Activated CD4-positive, alpha-beta T cell treated with anti-CD3 and anti-CD28 coated beads for 24 hours (primary cell): Measurements from ENCODE around the gene GRM7.

ENCODE experiments used
- DNase-seq, 2 donors: peaks; one replicate each; pipeline ENCODE4 v3.0.0-alpha.2; 2020; ENCODE audit warnings: low read depth in 2 of 2

GRM7 gene

DNA sequence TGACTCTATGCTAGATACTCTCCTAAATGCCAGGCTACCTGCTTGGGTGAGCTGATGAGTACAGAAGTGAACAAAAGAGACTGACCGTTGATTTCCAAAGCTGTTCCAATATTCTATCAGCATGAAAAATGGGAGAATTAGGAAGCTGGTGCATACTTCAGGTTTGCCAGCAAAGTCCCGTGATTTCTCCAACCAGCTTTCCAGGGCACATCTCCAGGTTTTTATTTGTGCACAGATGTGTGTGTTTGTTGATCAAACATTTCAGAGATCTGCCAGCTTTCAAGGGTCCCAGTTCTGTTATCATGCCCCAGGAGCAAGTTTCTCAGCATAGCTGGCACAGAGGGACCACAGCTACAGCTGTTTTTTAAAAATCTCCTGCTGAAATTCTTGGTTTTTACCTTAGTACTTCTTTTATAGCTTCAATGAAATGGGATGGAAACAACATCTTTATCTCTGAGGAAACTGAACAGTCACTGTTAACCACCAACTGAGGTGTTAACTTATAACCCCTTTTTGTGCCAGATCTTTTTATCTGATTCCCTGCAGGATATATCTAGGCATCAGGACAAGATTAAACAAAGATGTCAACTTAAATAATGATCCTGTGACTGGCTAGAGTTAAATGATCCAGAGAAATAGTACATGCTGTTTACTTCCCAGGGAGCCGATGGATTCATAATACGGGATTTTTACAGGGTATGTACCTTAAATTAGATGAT lies 380.8 kb downstream of the GRM7 start:
- no peak for DNase-seq

DNA sequence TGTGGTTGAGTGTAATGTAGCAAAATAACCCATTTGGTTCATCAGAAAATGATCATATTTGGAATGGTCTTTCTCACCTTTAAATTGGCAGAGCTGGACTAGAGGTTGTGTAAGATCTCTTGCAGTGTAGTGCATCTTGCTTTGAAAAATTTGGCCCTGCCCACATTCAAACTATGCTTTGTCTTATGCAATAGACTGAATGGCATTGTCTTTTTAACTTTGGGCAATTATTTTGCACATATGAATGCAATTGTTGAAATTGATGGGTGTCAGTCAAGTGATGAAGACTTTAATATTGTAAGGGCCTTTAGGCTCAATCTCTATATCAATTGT lies 381.4 kb downstream of the GRM7 start:
- DNase-seq, result no peak

DNA sequence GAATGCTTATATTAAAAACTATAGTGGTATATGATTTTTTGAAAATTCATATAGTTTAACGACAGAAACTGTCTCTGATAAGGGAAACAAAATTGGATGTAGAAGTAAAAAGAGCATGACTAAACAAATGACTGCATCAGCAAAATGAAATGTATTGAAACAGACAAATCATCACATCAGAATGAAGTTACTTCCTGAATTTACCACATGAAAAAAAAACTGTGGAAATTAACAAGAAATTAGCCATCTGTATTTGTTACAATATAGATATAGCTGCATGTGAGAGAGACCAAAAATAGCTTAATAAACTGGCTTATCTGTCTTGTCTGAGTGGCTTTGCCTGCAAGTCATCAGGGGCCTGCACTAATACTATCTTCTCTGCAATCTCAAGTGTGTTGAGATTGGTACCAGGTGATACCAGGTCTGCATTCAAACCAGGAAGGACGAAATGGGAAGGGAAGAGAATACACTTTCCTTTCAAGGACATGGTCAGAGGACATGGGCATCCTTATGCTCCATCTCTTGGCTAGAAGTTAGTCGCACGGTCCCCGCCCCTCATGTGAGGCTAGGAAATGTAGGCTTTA lies 388.7 kb downstream of the GRM7 start:
- no peak for DNase-seq

DNA sequence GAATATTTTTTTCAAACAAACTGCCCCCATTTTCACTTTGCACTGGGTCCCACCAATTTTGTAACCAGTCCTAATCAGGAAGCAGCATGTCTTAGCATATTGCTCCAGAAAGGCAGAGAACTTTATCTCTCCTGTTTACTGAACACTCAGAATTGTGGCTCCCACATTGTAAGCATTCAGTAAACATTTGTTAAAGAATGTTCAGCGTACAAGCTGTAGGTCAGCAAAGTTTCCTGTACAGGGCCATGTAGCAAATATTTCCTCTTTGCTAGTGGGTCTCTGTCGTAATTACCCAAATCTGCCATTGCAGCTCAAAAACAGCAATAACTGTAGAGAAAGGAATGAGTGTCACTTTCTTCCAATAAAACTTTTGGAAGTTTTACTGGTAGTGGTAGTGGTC lies 393.3 kb downstream of the GRM7 start:
- no peak for DNase-seq

DNA sequence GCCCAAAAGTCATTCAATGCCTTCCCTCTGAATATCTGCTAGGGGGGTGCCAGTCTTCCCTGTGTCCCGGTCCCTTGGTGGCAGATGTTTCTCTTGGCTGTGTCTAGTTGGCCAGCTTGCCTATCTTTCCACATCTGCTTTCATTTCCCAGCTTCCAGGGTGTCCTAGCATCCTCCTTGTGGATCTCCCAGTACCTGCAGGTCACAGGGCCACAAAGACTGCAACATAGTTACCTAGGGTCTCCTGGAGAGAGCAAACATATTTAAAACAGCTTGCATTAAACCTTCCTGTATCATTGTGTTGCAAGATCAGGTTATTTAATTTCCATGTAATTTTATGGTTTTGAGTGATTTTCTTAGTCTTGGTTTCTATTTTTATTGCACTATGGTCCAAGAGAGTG lies 400.1 kb downstream of the GRM7 start:
- DNase-seq, result no peak

DNA sequence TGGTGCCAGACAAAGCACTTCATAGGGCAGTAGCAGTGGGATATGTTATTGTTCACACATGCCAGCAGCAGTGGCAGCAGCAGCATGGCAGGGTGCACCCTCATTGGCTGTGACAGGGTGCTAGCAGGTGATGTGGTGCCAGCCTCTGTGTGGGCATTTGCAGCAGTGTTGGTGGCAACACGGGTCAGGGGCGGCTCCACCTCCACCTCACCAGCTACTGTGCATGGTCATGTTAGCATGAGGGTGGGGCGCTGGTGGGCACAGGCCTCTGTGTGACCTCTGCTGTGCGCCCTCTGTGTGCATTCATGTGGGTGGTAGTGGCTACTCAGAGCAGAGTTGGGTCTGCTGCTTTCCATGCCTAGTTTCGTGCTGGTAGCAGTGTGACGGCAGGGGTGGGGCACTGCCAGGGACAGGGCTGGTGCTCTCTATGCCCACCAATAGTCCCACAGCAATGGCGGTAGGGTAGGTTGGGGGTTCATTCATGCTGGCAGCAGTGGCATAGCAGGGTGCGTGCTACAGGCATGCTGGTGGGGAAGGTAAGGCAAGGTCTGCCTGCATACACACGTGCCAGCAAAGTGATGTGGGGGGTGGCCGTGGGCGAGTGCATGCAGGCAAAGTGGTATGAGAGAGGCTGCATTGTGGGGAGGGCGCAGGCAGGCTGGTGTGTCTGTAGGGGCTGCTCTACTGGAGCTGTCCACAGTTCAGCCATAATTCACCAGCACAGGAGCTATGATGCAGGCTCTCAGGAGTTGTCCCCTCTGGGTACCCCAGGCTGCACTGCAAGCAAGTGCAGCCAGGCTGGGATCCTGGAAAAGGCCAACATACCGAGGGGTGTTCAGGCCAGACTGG lies 402.7 kb downstream of the GRM7 start:
- no peak for DNase-seq

DNA sequence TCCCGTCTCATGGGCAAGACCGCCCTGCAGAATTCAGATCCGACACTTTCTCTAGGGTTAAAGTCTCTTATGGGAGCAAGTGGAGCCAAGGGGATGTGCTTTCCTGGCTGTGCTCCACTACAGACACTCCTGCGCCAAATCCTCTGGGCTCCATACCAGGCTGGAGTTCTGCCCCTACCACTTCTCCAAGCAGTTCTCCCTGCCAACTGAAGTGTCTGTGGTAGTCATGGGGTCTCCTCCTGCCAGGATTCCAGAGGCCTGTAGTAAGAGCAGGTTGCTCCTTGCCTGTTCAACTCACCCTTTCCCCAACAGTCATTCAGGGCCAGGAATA lies 403.2 kb downstream of the GRM7 start:
- DNase-seq, result no peak

DNA sequence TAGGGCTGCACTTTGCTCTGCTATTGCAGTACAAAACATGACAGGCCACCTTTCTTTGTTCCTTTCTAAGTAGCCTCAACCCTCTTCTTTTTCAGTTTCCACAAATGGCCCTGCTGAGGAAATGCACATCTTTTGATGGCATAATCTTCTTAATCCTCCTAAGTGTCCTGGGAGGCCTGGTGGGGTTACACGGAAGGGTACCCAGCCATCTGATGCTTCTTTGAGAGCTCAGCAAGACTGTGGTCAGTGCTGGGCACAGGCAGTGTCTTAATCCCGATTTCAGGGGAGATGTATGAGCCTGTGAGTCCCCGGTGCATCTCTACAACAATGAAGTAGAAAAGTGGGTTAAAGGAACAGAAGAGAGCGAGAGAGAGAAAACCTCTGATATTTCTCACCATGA lies 404.8 kb downstream of the GRM7 start:
- no peak for DNase-seq

DNA sequence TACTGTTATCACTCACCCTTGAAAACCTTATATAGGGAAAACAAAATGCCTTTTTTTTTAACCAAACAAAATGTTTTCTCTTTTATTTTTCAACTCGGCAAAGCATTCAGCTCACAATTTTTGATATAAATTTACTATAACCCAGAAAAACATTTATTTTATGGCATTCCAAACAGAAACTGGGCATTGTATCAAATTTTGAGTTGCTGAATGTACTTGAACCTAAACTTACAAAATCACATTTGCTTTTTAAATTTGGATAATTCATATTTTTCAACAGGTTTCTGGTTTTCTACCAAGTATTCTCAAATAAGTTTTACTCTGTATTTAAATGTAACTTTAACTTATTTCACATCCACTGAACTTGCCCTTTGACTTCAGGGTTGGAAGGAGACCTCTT lies 405.6 kb downstream of the GRM7 start:
- DNase-seq, result no peak

DNA sequence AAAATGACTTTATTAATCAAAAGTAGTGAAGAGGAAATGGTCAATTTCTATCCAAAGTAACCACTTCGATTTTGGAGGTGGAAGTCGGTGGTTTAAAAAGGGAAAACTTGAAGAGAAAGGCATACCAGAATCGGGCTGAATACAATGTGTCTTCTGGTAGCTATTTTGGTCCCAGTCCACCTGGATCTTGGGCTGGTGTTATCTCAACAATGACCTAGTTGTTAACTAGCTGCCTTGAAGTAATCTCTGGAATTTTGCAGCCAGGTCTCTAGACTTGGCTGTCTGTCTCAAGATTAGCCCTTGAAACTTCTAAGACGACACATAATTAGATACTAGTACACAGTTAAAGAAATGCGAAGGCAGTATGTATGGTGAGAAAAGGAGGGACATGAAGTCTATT lies 409.8 kb downstream of the GRM7 start:
- no peak for DNase-seq

DNA sequence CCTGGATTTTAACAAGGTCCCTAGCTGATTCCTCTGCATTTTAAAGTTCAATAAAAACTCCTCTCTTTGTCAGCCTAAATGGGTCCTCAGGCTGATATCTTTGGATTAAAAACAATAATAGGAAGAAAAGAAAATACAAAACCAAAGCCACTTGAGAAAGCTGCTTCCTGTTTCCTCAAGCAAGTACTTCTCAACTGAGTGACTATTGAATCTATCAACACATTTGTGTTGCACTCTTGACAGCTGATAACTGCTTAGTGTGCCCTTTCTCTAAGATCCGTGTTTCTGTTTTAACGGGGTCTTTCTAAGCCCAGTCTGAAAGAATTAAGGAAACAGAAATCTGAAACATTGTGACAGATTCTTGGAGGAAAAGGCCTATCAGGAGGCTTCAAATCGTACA lies 410.7 kb downstream of the GRM7 start:
- DNase-seq, result no peak

DNA sequence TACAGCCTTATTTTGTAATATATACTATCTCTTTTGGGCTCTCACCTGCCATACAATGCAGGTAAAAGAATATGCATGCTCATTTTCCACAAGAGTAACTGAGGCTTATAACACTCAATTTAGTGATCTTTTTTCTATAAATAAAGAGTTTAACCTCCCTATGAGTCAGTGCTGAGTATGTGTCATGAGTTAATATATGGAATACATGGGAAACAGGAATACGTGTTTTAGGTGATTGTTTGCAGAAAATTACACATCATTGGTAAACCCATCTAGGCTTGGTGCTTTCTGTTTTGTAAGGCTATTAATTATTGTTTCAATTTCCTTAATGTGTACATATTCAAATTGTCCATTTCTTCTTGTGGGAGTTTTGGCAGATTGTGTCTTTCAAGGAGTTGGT lies 411.3 kb downstream of the GRM7 start:
- no peak for DNase-seq

DNA sequence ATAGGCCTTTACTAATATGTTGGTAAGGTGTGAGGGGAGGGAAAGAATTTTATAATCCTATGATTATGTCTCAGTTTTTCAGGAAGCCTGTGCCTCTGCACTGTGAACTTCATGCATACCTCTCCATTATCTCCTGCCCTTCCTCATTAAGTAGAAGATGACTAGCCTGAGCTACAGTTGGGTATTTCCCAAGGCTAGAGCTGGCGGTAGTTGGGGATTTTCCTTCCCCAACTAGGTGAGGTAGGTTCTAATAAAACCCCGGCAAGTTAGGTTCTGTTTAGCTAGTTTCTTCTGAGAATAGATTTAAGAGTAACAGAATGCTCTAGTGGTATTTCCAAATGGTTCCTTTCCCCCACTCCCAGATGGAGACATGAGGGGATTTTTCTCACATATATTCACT lies 414.5 kb downstream of the GRM7 start:
- no peak for DNase-seq

DNA sequence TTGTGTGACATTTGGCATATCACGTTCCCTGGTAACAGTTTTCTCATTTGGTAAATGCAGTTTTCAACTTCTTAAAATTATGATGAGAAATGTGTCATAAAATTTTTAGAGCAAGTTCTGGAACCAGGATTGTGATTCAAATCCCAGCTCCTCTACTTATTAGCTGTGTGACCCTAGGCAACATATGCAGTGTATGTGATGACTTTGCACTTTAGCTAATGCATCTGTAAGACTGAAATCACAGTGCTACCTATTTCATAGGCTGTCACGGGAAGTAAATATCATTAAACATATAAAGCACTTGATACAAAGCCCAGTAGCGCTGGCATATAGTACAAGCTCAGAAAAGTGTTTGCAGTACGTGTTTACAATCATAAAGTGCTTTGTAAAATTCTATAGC lies 419.4 kb downstream of the GRM7 start:
- no peak for DNase-seq

DNA sequence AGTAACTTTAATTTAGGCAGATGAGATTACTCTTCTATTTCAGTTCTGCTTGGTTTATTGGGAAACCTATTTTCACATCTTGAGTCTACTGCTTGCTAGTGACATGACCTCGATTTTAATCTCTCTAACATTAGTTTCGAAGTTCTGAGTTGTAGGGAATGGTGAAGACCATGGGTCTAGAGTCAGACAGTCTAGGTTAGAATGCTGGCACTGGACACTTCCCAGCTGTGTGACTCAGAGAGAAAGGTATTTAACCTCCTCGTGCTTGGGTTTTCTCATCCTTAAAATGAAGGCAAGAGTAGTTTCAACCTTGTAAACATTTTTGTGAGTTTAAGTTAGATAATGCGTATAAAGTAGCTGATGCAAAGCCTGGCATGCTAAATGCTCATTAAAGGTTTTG lies 422.1 kb downstream of the GRM7 start:
- no peak for DNase-seq

DNA sequence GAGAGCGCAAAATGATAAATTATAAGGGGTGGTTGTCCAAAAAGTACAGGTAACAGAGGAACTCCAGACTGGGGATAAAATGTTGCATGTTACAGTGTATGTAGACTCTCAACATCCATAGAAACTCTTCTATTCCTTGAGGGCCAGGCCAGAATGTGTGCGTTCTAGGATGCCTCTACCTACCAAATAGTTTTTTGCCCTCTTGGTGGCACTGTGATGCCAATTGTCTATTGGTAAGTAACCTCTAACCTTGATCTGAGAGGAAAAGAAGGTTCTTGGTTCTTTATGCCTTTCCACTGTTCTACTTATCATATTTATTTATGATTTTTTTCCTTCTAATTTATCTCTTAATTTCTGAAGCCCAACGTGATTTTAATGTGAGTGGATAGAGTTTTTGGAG lies 424.6 kb downstream of the GRM7 start:
- no peak for DNase-seq

DNA sequence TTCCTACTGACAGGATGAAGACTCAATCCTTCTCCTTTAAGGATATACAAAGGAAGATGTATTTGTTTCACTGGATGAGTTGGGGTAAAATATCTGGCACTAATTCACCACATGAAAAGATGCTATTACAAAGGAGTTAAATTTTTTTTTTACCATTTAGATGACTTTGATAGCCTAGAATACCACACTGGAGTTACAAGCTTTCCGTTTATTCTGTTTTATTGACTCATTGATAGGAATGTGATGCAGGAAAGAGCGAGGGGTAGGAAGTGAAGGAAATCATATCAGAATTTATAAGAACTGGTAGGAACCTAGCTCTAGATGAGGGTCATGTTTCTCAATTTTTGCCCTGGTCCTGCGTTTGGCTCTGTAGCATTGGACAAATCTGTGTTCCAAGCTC lies 427.2 kb downstream of the GRM7 start:
- no peak for DNase-seq

DNA sequence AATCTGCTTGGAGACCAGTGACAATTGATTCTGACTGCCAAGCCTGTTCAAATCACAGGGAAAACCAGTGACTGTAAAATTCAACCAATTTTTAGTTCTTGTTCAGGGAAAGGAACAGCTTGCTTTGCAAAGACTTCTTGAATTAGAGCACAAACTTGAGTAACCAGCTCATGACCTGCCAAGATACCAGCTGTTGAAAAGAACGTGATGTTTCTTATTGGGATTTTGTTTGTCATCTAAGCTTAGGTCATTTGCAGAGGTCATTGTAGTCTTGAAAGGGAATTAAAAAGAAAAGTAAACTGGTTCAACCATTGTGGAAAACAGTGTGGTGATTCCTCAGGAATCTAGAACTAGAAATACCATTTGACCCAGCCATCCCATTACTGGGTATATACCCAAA lies 428.2 kb downstream of the GRM7 start:
- DNase-seq, result no peak

DNA sequence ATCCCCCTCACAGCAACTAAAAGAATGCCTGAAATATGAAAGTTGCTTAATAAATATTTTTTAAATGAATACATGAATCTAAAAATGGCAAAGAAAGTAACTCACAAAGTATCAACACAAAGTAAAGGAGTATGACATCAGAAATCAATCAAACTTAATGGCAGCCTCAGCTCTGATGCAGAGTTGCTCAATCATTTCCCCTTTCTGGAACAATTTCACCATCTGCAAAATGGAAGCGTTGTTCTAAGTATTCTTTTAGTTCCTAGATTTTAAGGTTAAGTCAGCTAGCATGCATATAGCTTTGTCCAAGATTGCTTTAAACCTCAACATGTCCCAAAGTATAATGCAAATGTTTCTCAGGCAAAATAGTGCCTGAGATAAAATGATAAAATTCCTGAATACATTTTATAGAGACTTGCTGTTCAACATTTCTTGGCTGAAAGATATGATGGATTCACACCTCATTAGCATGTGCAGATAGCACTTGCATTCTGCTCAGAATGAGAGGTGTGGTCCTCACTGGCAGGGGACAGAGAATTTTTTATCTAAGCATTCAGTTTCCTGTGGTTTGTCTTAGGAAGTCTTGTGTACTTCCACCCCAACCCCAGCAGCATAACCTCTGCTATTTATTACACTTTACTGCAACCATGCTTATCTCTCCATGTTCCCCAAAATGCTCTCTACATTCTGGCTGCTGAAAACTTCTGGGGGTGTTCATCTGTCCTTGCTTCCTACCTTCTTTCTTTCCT lies 429.3 kb downstream of the GRM7 start:
- DNase-seq, result no peak

DNA sequence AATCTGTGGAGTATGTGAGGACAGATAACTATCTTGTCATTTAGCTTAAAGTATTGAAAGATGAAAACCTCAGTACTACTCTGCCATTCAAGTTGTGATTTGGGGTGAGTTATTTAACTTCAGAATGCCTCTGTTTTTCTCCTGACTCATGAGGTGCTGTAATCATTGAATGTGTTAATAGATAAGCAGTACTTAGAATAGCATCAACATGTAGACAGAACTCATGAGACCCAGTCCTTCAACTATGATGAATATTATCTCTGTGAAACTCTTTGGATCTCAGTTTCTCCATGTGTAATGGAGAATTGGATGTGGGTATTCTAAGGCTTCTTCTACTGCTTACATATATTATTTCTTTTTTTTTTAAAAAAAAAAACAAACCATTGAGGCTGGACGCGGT lies 431.4 kb downstream of the GRM7 start:
- DNase-seq, result no peak

DNA sequence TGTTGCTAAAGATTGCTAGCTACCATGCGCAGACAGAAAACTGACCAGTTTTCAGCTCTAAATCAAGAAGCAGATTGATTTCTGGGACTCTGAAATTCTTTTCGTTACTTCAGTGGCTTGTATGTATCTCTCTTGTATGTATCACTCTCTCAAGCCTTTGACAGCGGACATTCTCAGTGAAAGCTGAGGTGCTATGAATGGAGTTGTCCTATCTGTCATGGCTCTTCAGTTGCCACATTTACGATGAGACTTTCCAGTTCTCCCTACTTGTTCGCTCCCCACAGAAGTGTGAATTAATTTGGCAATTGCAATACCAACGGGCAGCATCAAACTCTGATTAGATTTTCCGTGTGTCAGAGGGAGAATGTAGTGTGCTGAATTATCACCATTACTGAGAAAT lies 432.4 kb downstream of the GRM7 start:
- DNase-seq, result no peak

DNA sequence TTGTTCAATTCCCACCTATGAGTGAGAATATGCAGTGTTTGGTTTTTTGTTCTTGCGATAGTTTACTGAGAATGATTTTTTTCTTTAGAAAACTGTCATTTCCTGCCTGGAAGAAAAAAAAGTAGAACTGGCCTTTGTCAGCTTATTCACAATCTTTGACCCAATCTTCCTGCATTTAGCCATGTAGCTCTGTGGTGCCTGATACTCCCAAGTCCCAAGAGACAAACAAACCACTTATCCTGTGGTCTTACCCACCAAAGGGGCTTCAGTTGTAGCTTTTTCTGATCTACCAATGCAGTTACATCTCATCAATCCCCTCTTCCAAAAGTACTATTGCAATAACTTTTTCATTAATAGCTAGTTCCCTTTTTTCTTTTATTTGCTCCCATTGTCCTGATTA lies 444.6 kb downstream of the GRM7 start:
- no peak for DNase-seq

DNA sequence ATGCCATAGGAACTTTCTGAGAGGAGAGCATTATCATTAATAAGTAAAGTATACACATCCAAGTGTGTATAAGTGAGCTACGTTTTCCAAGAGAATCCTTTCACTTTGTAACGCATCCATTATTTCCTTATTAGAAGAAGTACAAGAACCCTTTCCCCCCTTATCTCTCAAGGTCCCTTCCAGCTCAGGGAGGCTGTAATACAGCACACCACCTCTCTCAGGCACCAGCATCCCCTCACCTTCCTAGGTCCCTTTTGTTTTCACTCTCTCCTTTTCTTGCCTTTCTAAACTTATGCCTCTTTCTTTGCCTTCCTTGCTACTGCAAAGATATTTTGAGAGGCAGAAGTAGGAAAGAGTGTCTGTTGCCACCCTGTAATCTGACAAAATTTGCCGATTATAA lies 446.0 kb downstream of the GRM7 start:
- DNase-seq, result no peak
